Effector memory CD4-positive, alpha-beta T cell (primary cell): ENCODE measurements around the gene CD244.
"Not testable (repeated sequence)": the region's sequence is repeated elsewhere in the genome, so short reads cannot be mapped to it uniquely, and the experiment has no call there.

Experiments
- DNase-seq, 3 donors: peaks; one replicate each; pipeline ENCODE4 v3.0.0-alpha.2; 2020
- H3K27ac ChIP-seq: 2 replicates; pipeline ENCODE4 v1.7.0; 2013; ENCODE audit warnings: mild to moderate bottlenecking, low read length, moderate library complexity; ENCODE audit not compliant: insufficient read depth, poor library complexity, severe bottlenecking
- H3K27me3 ChIP-seq: replicated peaks from 2 replicates; pipeline ENCODE4 v1.7.0; 2013; ENCODE audit warnings: mild to moderate bottlenecking, low read length; ENCODE audit not compliant: insufficient read depth, control insufficient read depth, poor library complexity, severe bottlenecking
- H3K36me3 ChIP-seq: 2 replicates; pipeline ENCODE4 v1.7.0; 2013; ENCODE audit warnings: mild to moderate bottlenecking, low read length, moderate library complexity; ENCODE audit not compliant: control insufficient read depth, insufficient read depth
- H3K4me1 ChIP-seq: 2 replicates; pipeline ENCODE4 v1.7.0; 2013; ENCODE audit warnings: low read length, mild to moderate bottlenecking; ENCODE audit not compliant: control insufficient read depth, insufficient read depth, poor library complexity, severe bottlenecking
- H3K4me3 ChIP-seq: 2 replicates; pipeline ENCODE4 v1.7.0; 2013; ENCODE audit warnings: low read length, low read depth, mild to moderate bottlenecking; ENCODE audit not compliant: insufficient read depth, poor library complexity, severe bottlenecking
- H3K9me3 ChIP-seq: 2 replicates; pipeline ENCODE4 v1.7.0; 2013; ENCODE audit warnings: mild to moderate bottlenecking, low read length, moderate library complexity; ENCODE audit not compliant: control insufficient read depth
- total RNA-seq, 3 donors: gene quantifications; one replicate each; lab custom pipeline; 2026; lab: John Stamatoyannopoulos, UW

Gene CD244
- total RNA-seq, result 1.0 to 11.0 (median 9.9) reads per million in 3 donors

- Histone ChIP-seq H3K27ac (no peak within 1 kb of the TSS), H3K9me3 (no peaks in the 10 kb centered on the region), H3K36me3 (no peaks in the 10 kb centered on the region), H3K4me1 (no peaks in the 10 kb centered on the region), H3K4me3 (no peak within 1 kb of the TSS), H3K27me3 (no peaks in the 10 kb centered on the region)
- DNase-seq, result peak in 2 of 3 donors; percentile 10 to 17
These were observed at the start of gene CD244 for GRCh38 chr1:160862203-160863060. Gene CD244, minus strand, starts transcription at chr1:160862887. Its CDS starts 210 bp downstream, at chr1:160862677.

- H3K27me3 ChIP-seq, result no peaks in the 10 kb centered on the region
- no peaks in the 10 kb centered on the region for H3K9me3 ChIP-seq
- no peak overlapping the region for H3K27ac ChIP-seq
These were observed 49.2 kb upstream of the CD244 start for GRCh38 chr1:160911925-160912324.

GRCh38 chr1:160911441-160911840 lies 48.8 kb upstream of the CD244 start:
- H3K36me3 ChIP-seq, result no peaks in the 10 kb centered on the region
- no peaks in the 10 kb centered on the region for H3K27me3 ChIP-seq
- H3K9me3 ChIP-seq, result no peaks in the 10 kb centered on the region
- H3K4me1 ChIP-seq, result no peaks in the 10 kb centered on the region
- H3K27ac ChIP-seq, result no peak overlapping the region
- no peak for DNase-seq
- no peak overlapping the region for H3K4me3 ChIP-seq

More at GRCh38 chr1:160911925-160912324, 49.2 kb upstream of the CD244 start:
- Histone ChIP-seq H3K4me3 (no peak overlapping the region), H3K36me3 (no peaks in the 10 kb centered on the region), H3K4me1 (no peaks in the 10 kb centered on the region)
- no peak for DNase-seq

GRCh38 chr1:160910170-160910750 lies 47.6 kb upstream of the CD244 start:
- no peaks in the 10 kb centered on the region for H3K36me3 ChIP-seq
- H3K27me3 ChIP-seq, result no peaks in the 10 kb centered on the region
- no peaks in the 10 kb centered on the region for H3K4me1 ChIP-seq
- no peak overlapping the region for H3K4me3 ChIP-seq
- DNase-seq, result no peak
- H3K9me3 ChIP-seq, result no peaks in the 10 kb centered on the region
- no peak overlapping the region for H3K27ac ChIP-seq

- Histone ChIP-seq H3K4me1 (no peaks in the 10 kb centered on the region), H3K9me3 (no peaks in the 10 kb centered on the region), H3K36me3 (no peaks in the 10 kb centered on the region), H3K27ac (no peak overlapping the region), H3K4me3 (no peak overlapping the region), H3K27me3 (no peaks in the 10 kb centered on the region)
- no peak for DNase-seq
These were observed 45.3 kb upstream of the CD244 start for GRCh38 chr1:160907976-160908375.

- H3K4me1 ChIP-seq, result no peaks in the 10 kb centered on the region
These were observed 42.9 kb upstream of the CD244 start for GRCh38 chr1:160905617-160905989.

GRCh38 chr1:160904783-160905616 lies 42.3 kb upstream of the CD244 start:
- no peaks in the 10 kb centered on the region for H3K4me1 ChIP-seq
- no peak overlapping the region for H3K4me3 ChIP-seq
- H3K9me3 ChIP-seq, result no peaks in the 10 kb centered on the region
- no peaks in the 10 kb centered on the region for H3K27me3 ChIP-seq
- DNase-seq, result no peak
- H3K36me3 ChIP-seq, result no peaks in the 10 kb centered on the region
- H3K27ac ChIP-seq, result no peak overlapping the region

More at GRCh38 chr1:160905617-160905989, 42.9 kb upstream of the CD244 start:
- H3K27me3 ChIP-seq, result no peaks in the 10 kb centered on the region
- H3K36me3 ChIP-seq, result no peaks in the 10 kb centered on the region
- H3K9me3 ChIP-seq, result no peaks in the 10 kb centered on the region
- H3K27ac ChIP-seq, result no peak overlapping the region
- no peak overlapping the region for H3K4me3 ChIP-seq
- no peak for DNase-seq

- not testable (repeated sequence) for H3K27me3 ChIP-seq, DNase-seq, H3K4me3 ChIP-seq, H3K27ac ChIP-seq, H3K36me3 ChIP-seq, H3K9me3 ChIP-seq, H3K4me1 ChIP-seq
These were observed 39.6 kb upstream of the CD244 start for GRCh38 chr1:160902251-160902650.

- no peak overlapping the region for H3K4me3 ChIP-seq
- no peaks in the 10 kb centered on the region for H3K9me3 ChIP-seq
- no peaks in the 10 kb centered on the region for H3K4me1 ChIP-seq
- DNase-seq, result no peak
- H3K36me3 ChIP-seq, result no peaks in the 10 kb centered on the region
- no peak overlapping the region for H3K27ac ChIP-seq
- H3K27me3 ChIP-seq, result no peaks in the 10 kb centered on the region
These were observed 39.1 kb upstream of the CD244 start for GRCh38 chr1:160901768-160902167.
